Retinal pigment epithelial cell (primary cell): ENCODE measurements around the gene GALNT9.
"Not testable (repeated sequence)": the region's sequence is repeated elsewhere in the genome, so short reads cannot be mapped to it uniquely, and the experiment has no call there.

ENCODE experiments used
- DNase-seq: peaks from one replicate; pipeline ENCODE4 v3.0.0-alpha.2; 2010; ENCODE audit warnings: low read depth
- H3K4me3 ChIP-seq: 2 replicates; pipeline ENCODE4 v1.5.1; 2011; ENCODE audit warnings: mild to moderate bottlenecking, low read length, control low read depth, moderate library complexity
- CTCF ChIP-seq: conservative IDR thresholded peaks from 2 replicates; pipeline ENCODE4 v1.5.1; 2011; ENCODE audit warnings: low read depth, low read length, control low read depth, inconsistent platforms

Gene GALNT9

GRCh38 chr12:132268674-132269073, 60.7 kb downstream of the GALNT9 start:
- H3K4me3 ChIP-seq = no peak overlapping the region
- TF ChIP-seq CTCF = no peak
- DNase-seq = no peak

DNA sequence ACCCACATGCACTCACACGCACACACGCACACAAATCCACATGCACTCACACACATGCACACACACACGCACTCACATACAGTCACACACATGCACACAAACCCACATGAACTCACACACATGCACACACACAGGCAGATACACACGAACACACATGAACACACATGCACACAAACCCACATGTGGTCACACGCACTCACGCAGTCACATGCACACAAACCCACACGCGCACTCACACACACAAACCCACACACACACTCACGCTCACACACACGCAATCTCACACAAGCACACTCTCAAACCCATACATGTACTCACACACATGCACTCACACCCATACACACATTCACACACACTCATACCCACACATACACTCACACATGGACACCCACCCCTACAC, 61.5 kb downstream of the GALNT9 start:
- no peak for DNase-seq
- TF ChIP-seq CTCF = no peak

GRCh38 chr12:132266802-132267201, 62.6 kb downstream of the GALNT9 start:
- TF ChIP-seq CTCF = no peak
- no peak for DNase-seq

More for the DNA sequence above, 61.5 kb downstream of the GALNT9 start:
- H3K4me3 ChIP-seq = no peak overlapping the region

GRCh38 chr12:132266370-132266769, 63.0 kb downstream of the GALNT9 start:
- no peak for DNase-seq
- TF ChIP-seq CTCF = no peak
- H3K4me3 ChIP-seq = no peak overlapping the region

More at GRCh38 chr12:132266802-132267201, 62.6 kb downstream of the GALNT9 start:
- no peak overlapping the region for H3K4me3 ChIP-seq

DNA sequence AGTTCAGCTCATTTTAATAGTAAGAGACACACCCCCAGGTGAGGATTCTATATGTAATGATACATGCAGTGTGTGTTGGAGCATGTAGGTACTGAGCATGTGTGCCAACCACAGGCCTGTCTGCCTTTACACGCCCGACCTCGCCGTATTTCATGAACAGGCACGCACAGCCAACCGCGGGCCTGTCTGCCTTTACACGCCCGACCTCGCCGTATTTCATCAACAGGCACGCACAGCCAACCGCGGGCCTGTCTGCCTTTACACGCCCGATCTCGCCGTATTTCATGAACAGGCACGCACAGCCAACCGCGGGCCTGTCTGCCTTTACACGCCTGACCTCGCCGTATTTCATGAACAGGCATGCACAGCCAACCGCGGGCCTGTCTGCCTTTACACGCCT, 63.6 kb downstream of the GALNT9 start:
- DNase-seq, H3K4me3 ChIP-seq: not testable (repeated sequence)

GRCh38 chr12:132265056-132265800, 64.2 kb downstream of the GALNT9 start:
- TF ChIP-seq CTCF = no peak
- H3K4me3 ChIP-seq = no peak overlapping the region
- DNase-seq = no peak

DNA sequence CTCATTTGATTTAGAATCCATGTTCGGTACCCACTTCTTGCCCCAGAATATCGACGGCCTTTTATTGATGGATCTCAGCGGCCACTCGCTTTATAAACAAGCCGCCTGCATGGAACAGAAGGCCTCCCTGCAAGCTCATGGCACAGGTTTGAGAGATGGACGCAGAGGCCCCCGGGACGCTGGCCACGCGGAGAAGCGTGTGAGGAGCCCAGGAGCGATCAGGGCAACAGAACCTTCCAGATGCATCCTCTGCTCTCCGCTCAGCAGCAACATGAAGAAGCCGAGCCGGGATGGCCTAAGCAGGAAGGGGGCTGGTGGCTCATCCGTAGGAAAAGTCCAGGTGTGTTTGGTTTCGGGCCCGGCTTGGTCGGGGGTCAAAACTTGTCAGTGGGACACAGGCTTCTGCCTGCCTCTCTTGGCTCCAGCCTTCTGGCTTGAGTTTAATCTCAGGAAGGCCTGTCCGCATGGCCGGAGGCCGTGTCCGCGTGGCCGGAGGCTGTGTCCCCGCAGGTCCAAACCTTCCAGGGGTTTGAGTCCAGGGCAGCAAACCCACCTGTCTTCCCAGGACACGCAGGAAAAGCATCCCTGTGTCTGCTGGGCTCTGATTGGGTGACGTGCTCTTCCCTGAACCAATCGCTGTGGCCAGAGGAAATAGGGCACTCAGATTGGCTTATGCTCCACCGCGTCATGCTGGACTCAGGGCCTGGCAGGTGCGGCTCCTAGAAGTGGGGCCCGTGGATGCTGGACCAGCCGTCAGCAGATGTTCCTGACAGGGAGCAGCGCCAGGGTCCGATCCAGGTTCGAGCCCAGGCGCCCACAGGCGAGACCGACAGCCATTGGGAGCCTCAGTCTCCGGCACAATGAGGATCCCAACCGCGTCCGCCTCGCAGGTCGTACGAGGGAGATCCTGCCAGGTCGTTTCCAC, 65.0 kb downstream of the GALNT9 start:
- H3K4me3 ChIP-seq = no peak overlapping the region
- TF ChIP-seq CTCF = no peak
- no peak for DNase-seq
